Ovary (tissue), 9 donors: Measurements from ENCODE around the gene THSD4. TPM values are rescaled to one million over a fixed set of nuclear protein-coding genes. Genes with fewer than 3 reads are reported as not detected.

Experiments used
- DNase-seq, 5 donors: peaks; one replicate each; pipeline ENCODE4 v3.0.0-alpha.2; 2019 to 2020
- H3K27ac ChIP-seq, 2 donors: fragments of 200-600 bp; one replicate each; pipeline versions ENCODE4 v1.5.1 to v1.8.0; 2019 to 2022
- H3K27me3 ChIP-seq: fragments of 200-600 bp; one replicate; pipeline ENCODE4 v1.8.0; 2022
- H3K36me3 ChIP-seq: fragments of 200-600 bp; sonication (generic); one replicate; pipeline ENCODE4 v1.5.1; 2019
- H3K4me1 ChIP-seq: one replicate; pipeline ENCODE4 v1.8.1; 2013; ENCODE audit warnings: mild to moderate bottlenecking, moderate library complexity; ENCODE audit not compliant: insufficient read depth
- H3K4me3 ChIP-seq: fragments of 200-600 bp; sonication (generic); one replicate; pipeline ENCODE4 v1.5.1; 2017
- H3K9me3 ChIP-seq, 2 donors: fragments of 200-600 bp in 1 of 2; sonication (generic) in 1 of 2; one replicate each; pipeline versions ENCODE4 v1.5.1 to v1.8.1; 2013 to 2019; ENCODE audit warnings: mild to moderate bottlenecking in 1 of 2, moderate library complexity in 1 of 2
- EP300 ChIP-seq: sonication (generic); formaldehyde crosslinking; IDR thresholded peaks from one replicate; pipeline ENCODE4 v1.6.1; 2017; ENCODE audit warnings: antibody characterized with exemption
- POLR2A ChIP-seq: fragments of 450-650 bp; IDR thresholded peaks from one replicate; pipeline ENCODE4 v1.6.1; 2017; ENCODE audit warnings: antibody characterized with exemption, mild to moderate bottlenecking, moderate library complexity
- WGBS, 3 donors: extraction: QIAGEN DNeasy Blood & Tissue Kit in 1 of 3; methylation state at CpG; one replicate each; pipeline versions ENCODE4 v1.1.5 to v1.1.7; 2013 to 2017; 5-methylcytosine and 5-hydroxymethylcytosine counted together
- intact Hi-C, 4 donors: fragments of 100-400 bp; cut with DNase I; formaldehyde crosslinking; loops; one replicate each; pipeline versions ENCODE4 v1.11.0 to v1.15.1; 2022 to 2023
- polyA plus RNA-seq, 2 donors: library from polyadenylated mRNA; stranded (reverse); fragments of 200-250 nt in 1 of 2; fragments of 350-450 nt in 1 of 2; fragmentation: Illumina TruSeq in 1 of 2; extraction: RNeasy Lipid Tissue Mini Kit (QIAGEN cat#74804) in 1 of 2; gene quantifications; one replicate each; pipeline ENCODE4 v1.2.3, GENCODE V29; 2013 to 2014
- total RNA-seq, 7 donors: library from RNA; depleted of rRNA in 2 of 7; stranded (reverse); fragments of >200 nt in 2 of 7; fragmentation: NEBNext Ultra II Directional in 3 of 7; extraction: Animal tissue kit (Norgen Biotek cat#: 25700) in 3 of 7; gene quantifications; one replicate each; pipeline versions ENCODE4 v1.1.0 to v1.2.4, GENCODE V29; 2016 to 2023
- TF ChIP-seq, protein P1 (sequence below), 3 donors: fragments of 450-650 bp in 2 of 3; fragments of 200-600 bp in 1 of 3; IDR thresholded peaks; one replicate each; pipeline versions ENCODE4 v1.5.1 to v1.8.0; 2016 to 2022; ENCODE audit warnings: antibody characterized with exemption in 3 of 3, mild to moderate bottlenecking in 1 of 3
- donor health status: DM: no; HTN: no; CAD: no; lungs with moderate emphysema.
- donor health status: DM: no; HTN: no; CAD: no.
- donor health status: Bipolar disorder and iron deficiency.
- donor health status: DM: yes; HTN: yes; CAD: no.
- donor health status: DM: no; HTN: no; CAD: no.
- donor health status: DM: yes; HTN: yes; CAD: no.

Gene THSD4
- total and polyA plus RNA-seq, 9 donors: 3.2 to 53.4 (median 13.5) TPM

- 16 to 21% (median 17%) methylated on average over 3 of the region's 3 CpGs for WGBS, 3 donors
- no peaks in the 10 kb centered on the region for H3K27me3 ChIP-seq
- peaks cover 3% of the 10 kb centered on the region for H3K4me1 ChIP-seq
- H3K9me3 ChIP-seq: no peaks in the 10 kb centered on the region
- no peaks in the 10 kb centered on the region for H3K36me3 ChIP-seq
- TF ChIP-seq POLR2A: no peak
- TF ChIP-seq, protein P1, sequence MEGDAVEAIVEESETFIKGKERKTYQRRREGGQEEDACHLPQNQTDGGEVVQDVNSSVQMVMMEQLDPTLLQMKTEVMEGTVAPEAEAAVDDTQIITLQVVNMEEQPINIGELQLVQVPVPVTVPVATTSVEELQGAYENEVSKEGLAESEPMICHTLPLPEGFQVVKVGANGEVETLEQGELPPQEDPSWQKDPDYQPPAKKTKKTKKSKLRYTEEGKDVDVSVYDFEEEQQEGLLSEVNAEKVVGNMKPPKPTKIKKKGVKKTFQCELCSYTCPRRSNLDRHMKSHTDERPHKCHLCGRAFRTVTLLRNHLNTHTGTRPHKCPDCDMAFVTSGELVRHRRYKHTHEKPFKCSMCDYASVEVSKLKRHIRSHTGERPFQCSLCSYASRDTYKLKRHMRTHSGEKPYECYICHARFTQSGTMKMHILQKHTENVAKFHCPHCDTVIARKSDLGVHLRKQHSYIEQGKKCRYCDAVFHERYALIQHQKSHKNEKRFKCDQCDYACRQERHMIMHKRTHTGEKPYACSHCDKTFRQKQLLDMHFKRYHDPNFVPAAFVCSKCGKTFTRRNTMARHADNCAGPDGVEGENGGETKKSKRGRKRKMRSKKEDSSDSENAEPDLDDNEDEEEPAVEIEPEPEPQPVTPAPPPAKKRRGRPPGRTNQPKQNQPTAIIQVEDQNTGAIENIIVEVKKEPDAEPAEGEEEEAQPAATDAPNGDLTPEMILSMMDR (IDR thresholded peaks at IDR 0.05): no peak
- no peak for TF ChIP-seq EP300
- intact Hi-C loops: no loop called here
- no peak overlapping the region for H3K4me3 ChIP-seq
- no peak for DNase-seq
- peak overlapping the region in 1 of 2 donors; percentile 17 for H3K27ac ChIP-seq
Observed at GRCh38 chr15:71565631-71566160, 450.4 kb downstream of the THSD4 start.

DNA sequence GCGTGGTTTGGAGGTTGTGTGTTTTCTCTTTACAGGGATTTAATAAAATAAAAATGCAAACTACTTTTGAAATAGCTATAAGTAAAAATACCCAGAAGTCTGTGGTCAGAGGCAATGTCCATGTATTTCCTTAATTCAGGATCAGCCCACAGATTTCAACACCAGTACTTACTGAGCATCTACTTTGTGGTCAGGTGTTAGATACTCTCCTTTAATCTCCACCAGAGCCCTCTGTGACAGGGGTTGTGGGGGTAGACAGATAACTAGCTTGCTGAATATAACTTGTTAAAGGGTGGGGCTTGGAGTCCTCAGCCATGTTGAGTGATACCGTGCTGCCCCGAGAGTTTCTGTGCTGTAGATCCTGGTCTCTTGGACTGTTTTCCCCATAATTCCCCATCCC, 451.0 kb downstream of the THSD4 start:
- H3K27me3 ChIP-seq: no peaks in the 10 kb centered on the region
- WGBS, 3 donors: 96 to 100% (median 98%) methylated on average over 3 of the region's 3 CpGs
- H3K9me3 ChIP-seq: no peaks in the 10 kb centered on the region
- intact Hi-C loops: no loop called here
- H3K36me3 ChIP-seq: no peaks in the 10 kb centered on the region
- H3K4me1 ChIP-seq: peaks cover 3% of the 10 kb centered on the region
- no peak overlapping the region for H3K4me3 ChIP-seq
- H3K27ac ChIP-seq: no peak overlapping the region
- DNase-seq: no peak
- TF ChIP-seq EP300 (no peak), POLR2A (no peak)
- TF ChIP-seq, protein P1 (IDR thresholded peaks at IDR 0.05): no peak

GRCh38 chr15:71567173-71567572, 451.9 kb downstream of the THSD4 start:
- TF ChIP-seq, protein P1 (IDR thresholded peaks at IDR 0.05): no peak
- TF ChIP-seq EP300: no peak
- no peak for TF ChIP-seq POLR2A
- WGBS, 3 donors: 72 to 82% (median 81%) methylated on average over 3 of the region's 3 CpGs
- peaks cover 3% of the 10 kb centered on the region for H3K4me1 ChIP-seq
- no peak overlapping the region for H3K27ac ChIP-seq
- H3K36me3 ChIP-seq: no peaks in the 10 kb centered on the region
- no peak overlapping the region for H3K4me3 ChIP-seq
- no peaks in the 10 kb centered on the region for H3K9me3 ChIP-seq
- no peaks in the 10 kb centered on the region for H3K27me3 ChIP-seq
- DNase-seq: no peak
- intact Hi-C loops: no loop called here

DNA sequence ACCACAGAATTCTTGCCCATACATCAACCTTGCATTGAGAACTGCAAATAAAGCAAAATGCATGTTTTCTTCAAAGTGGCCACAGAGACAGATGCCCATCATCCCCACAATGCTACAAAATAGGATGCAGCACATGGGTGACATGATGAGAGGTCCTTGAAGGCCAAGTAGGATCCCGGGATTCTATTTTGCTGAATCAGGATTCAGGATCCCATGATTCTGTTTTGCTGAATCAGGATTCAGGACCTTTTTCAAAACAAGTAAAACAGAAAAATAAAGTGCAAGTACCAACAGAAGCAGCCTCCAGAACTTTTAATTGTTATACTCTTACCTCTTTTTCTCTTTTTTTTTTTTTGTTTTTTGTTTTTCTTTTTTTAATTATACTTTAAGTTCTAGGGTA, 453.0 kb downstream of the THSD4 start:
- no peak overlapping the region for H3K27ac ChIP-seq
- H3K27me3 ChIP-seq: no peaks in the 10 kb centered on the region
- DNase-seq: no peak
- no peaks in the 10 kb centered on the region for H3K36me3 ChIP-seq
- no peaks in the 10 kb centered on the region for H3K9me3 ChIP-seq
- TF ChIP-seq POLR2A: no peak
- no peak for TF ChIP-seq EP300
- TF ChIP-seq, protein P1 (IDR thresholded peaks at IDR 0.05): no peak
- intact Hi-C loops: no loop called here
- peaks cover 3% of the 10 kb centered on the region for H3K4me1 ChIP-seq
- 35 to 49% (median 40%) methylated on average over 1 of the region's 1 CpG for WGBS, 3 donors
- H3K4me3 ChIP-seq: no peak overlapping the region
